ENCODE data around the gene GPC3.

DNA sequence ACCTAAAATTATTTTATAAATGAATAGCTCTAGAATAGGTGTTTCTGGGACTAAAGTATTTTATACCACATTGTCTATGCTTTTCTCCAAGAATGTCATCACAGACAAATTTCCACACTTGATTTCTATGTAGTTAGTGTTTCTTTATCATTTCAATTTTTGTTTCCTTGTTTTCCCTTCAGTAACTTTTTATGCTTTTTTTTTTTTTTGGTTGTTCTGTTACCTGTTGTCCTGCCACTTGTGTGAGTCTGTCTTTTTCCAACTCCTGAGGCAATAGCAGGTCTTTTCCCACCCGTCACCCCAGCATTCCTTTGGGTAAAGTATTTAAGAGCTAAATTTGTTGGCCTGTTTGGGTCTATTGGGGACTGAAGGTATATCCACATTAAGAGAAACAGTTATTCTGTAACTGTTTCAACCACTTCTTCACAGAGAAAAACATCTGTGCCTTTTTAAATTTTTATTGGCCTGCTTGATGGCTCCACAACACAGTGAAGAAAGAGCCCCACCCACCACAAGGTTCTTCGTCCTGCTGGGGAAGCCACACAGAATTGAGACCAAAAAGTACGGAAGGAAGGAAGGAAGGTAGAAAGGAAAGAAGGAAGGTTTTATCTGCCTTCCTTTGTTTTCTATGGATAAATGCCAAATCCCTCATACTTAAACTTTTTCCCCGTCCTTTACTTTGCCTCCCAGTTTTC lies 17.7 kb upstream of the GPC3 start:
- no peak for TF ChIP-seq POLR2A (IDR thresholded peaks at IDR 0.05)
- TF ChIP-seq, protein P1, sequence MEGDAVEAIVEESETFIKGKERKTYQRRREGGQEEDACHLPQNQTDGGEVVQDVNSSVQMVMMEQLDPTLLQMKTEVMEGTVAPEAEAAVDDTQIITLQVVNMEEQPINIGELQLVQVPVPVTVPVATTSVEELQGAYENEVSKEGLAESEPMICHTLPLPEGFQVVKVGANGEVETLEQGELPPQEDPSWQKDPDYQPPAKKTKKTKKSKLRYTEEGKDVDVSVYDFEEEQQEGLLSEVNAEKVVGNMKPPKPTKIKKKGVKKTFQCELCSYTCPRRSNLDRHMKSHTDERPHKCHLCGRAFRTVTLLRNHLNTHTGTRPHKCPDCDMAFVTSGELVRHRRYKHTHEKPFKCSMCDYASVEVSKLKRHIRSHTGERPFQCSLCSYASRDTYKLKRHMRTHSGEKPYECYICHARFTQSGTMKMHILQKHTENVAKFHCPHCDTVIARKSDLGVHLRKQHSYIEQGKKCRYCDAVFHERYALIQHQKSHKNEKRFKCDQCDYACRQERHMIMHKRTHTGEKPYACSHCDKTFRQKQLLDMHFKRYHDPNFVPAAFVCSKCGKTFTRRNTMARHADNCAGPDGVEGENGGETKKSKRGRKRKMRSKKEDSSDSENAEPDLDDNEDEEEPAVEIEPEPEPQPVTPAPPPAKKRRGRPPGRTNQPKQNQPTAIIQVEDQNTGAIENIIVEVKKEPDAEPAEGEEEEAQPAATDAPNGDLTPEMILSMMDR (IDR thresholded peaks at IDR 0.05) = no peak
- TF ChIP-seq POLR2AphosphoS5 (IDR thresholded peaks at IDR 0.05) = no peak
- TF ChIP-seq EP300 (IDR thresholded peaks at IDR 0.05) = no peak

All from stomach (tissue), 4 donors.